ENCODE measurements around the gene RAD51.

GRCh38 chr15:40693904-40694687, 878 bp upstream of the RAD51 start:
- TF ChIP-seq PATZ1 (CRISPR knock-in tag; IDR thresholded peaks at IDR 0.05; ENCODE audit: borderline replicate concordance) = no peak
- TF ChIP-seq BACH2 (CRISPR knock-in tag; IDR thresholded peaks at IDR 0.05; ENCODE audit: borderline replicate concordance) = no peak
- TF ChIP-seq TCF4 (CRISPR knock-in tag; IDR thresholded peaks at IDR 0.05; ENCODE audit: borderline replicate concordance) = no peak
- no peak for TF ChIP-seq RARB (CRISPR knock-in tag; IDR thresholded peaks at IDR 0.05)
- TF ChIP-seq ARNTL (CRISPR knock-in tag; IDR thresholded peaks at IDR 0.05; ENCODE audit: borderline replicate concordance, low read depth) = no peak
- no peak for TF ChIP-seq PPARA (CRISPR knock-in tag; IDR thresholded peaks at IDR 0.05; ENCODE audit: borderline replicate concordance)
- no peak for TF ChIP-seq TOX (CRISPR knock-in tag; IDR thresholded peaks at IDR 0.05; ENCODE audit: borderline replicate concordance)

Measured in SK-N-SH treated with all-trans-retinoic acid at 6 μM for 48 hours (cell line).